ENCODE results near the gene CNN3.

CNN3 gene

GRCh38 chr1:94926915-94927404 lies at the start of gene CNN3:
Gene CNN3, minus strand, starts transcription at chr1:94927110. Its CDS starts 216 bp downstream, at chr1:94926894.
- DNase-seq (ENCODE audit: low spot score) = peak; percentile 86

GRCh38 chr1:94974824-94975223 lies 47.9 kb upstream of the CNN3 start:
- DNase-seq (ENCODE audit: low spot score) = no peak

- DNase-seq (ENCODE audit: low spot score) = no peak
These were observed 47.3 kb upstream of the CNN3 start for GRCh38 chr1:94974241-94974640.

GRCh38 chr1:94973309-94973922 lies 46.5 kb upstream of the CNN3 start:
- DNase-seq (ENCODE audit: low spot score) = no peak

- no peak for DNase-seq (ENCODE audit: low spot score)
These were observed 44.6 kb upstream of the CNN3 start for GRCh38 chr1:94971491-94971924.

- no peak for DNase-seq (ENCODE audit: low spot score)
These were observed 43.9 kb upstream of the CNN3 start for GRCh38 chr1:94970783-94971182.

GRCh38 chr1:94969137-94969536 lies 42.2 kb upstream of the CNN3 start:
- no peak for DNase-seq (ENCODE audit: low spot score)

GRCh38 chr1:94966033-94966432 lies 39.1 kb upstream of the CNN3 start:
- no peak for DNase-seq (ENCODE audit: low spot score)

- DNase-seq (ENCODE audit: low spot score) = no peak
These were observed 37.0 kb upstream of the CNN3 start for GRCh38 chr1:94963864-94964263.

- DNase-seq (ENCODE audit: low spot score) = peak; percentile 26
These were observed 35.7 kb upstream of the CNN3 start for GRCh38 chr1:94962409-94963265.

- DNase-seq (ENCODE audit: low spot score) = no peak
These were observed 35.1 kb upstream of the CNN3 start for GRCh38 chr1:94961988-94962387.

GRCh38 chr1:94961582-94961981 lies 34.7 kb upstream of the CNN3 start:
- no peak for DNase-seq (ENCODE audit: low spot score)

- DNase-seq (ENCODE audit: low spot score) = no peak
These were observed 31.2 kb upstream of the CNN3 start for GRCh38 chr1:94958081-94958480.

GRCh38 chr1:94955767-94956632 lies 29.1 kb upstream of the CNN3 start:
- DNase-seq (ENCODE audit: low spot score) = peak; percentile 34

- no peak for DNase-seq (ENCODE audit: low spot score)
These were observed 27.6 kb upstream of the CNN3 start for GRCh38 chr1:94954263-94955220.

- DNase-seq (ENCODE audit: low spot score) = no peak
These were observed 26.8 kb upstream of the CNN3 start for GRCh38 chr1:94953746-94954145.

GRCh38 chr1:94953107-94953506 lies 26.2 kb upstream of the CNN3 start:
- DNase-seq (ENCODE audit: low spot score) = no peak

GRCh38 chr1:94952539-94952938 lies 25.6 kb upstream of the CNN3 start:
- DNase-seq (ENCODE audit: low spot score) = no peak

GRCh38 chr1:94951509-94952208 lies 24.7 kb upstream of the CNN3 start:
- no peak for DNase-seq (ENCODE audit: low spot score)

- peak; percentile 54 for DNase-seq (ENCODE audit: low spot score)
These were observed 24.1 kb upstream of the CNN3 start for GRCh38 chr1:94951046-94951445.
